Measurements from ENCODE around the gene LRMDA. TPM values are rescaled to one million over a fixed set of nuclear protein-coding genes. Genes with fewer than 3 reads are reported as not detected.
"Not testable (repeated sequence)": the region's sequence is repeated elsewhere in the genome, so short reads cannot be mapped to it uniquely, and the experiment has no call there.

The LRMDA gene
- total RNA-seq, 3 donors from 2014 or later: 9.4 to 14.9 (median 10.3) TPM

DNA sequence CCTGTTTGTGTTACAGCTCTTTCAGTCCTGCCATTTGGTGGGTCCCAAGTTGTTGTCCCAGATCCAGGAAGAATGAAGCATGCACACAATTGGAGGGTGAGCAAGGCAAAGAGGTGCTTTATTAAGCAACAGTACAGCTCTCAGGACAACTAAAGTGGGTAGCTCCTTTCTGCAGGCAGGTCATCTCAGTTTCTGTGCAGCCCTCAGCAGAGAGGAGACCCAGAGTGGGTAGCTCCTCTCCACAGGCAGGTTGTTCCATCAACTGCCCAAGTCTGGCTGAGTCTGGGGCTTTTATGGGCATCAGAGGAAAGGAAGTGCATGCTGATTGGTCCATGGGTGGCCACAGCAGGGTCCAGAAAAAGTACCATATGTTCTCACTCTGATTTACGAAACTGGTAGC lies 624.5 kb downstream of the LRMDA start:
- Histone ChIP-seq H3K4me1 (ENCODE audit: low read depth) (no peaks in the 10 kb centered on the region), H3K36me3 (ENCODE audit: low read depth) (no peaks in the 10 kb centered on the region), H3K9me3 (peaks cover 11% of the 10 kb centered on the region), H3K4me3 (no peak overlapping the region)
- DNase-seq: no peak
- no peak for TF ChIP-seq CTCF (IDR thresholded peaks at IDR 0.05)
- intact Hi-C loops (cut with DNase I, micrococcal nuclease): no loop called here
- ATAC-seq: no peak

- H3K4me3 ChIP-seq; H3K36me3 ChIP-seq (ENCODE audit: low read depth); DNase-seq; H3K9me3 ChIP-seq; H3K4me1 ChIP-seq (ENCODE audit: low read depth); intact Hi-C loops (cut with DNase I, micrococcal nuclease); ATAC-seq: not testable (repeated sequence)
Observed at GRCh38 chr10:76060993-76061392, 629.6 kb downstream of the LRMDA start.

GRCh38 chr10:76066457-76066856 lies 635.0 kb downstream of the LRMDA start:
- DNase-seq (no peak), ATAC-seq (no peak)
- H3K4me3 ChIP-seq: no peak overlapping the region
- H3K4me1 ChIP-seq (ENCODE audit: low read depth): no peaks in the 10 kb centered on the region
- H3K9me3 ChIP-seq: no peaks in the 10 kb centered on the region
- no peak for TF ChIP-seq CTCF (IDR thresholded peaks at IDR 0.05)
- intact Hi-C loops (cut with DNase I, micrococcal nuclease): no loop called here
- no peaks in the 10 kb centered on the region for H3K36me3 ChIP-seq (ENCODE audit: low read depth)

GRCh38 chr10:76067447-76067846 lies 636.0 kb downstream of the LRMDA start:
- Histone ChIP-seq H3K9me3 (no peaks in the 10 kb centered on the region), H3K4me3 (no peak overlapping the region), H3K4me1 (ENCODE audit: low read depth) (no peaks in the 10 kb centered on the region), H3K36me3 (ENCODE audit: low read depth) (no peaks in the 10 kb centered on the region)
- no peak for ATAC-seq
- DNase-seq: no peak
- intact Hi-C loops (cut with DNase I, micrococcal nuclease): no loop called here
- TF ChIP-seq CTCF (IDR thresholded peaks at IDR 0.05): no peak

- DNase-seq (no peak), ATAC-seq (no peak)
- H3K4me1 ChIP-seq (ENCODE audit: low read depth): no peaks in the 10 kb centered on the region
- H3K9me3 ChIP-seq: no peaks in the 10 kb centered on the region
- intact Hi-C loops (cut with DNase I, micrococcal nuclease): no loop called here
- H3K4me3 ChIP-seq: no peak overlapping the region
- no peak for TF ChIP-seq CTCF (IDR thresholded peaks at IDR 0.05)
- no peaks in the 10 kb centered on the region for H3K36me3 ChIP-seq (ENCODE audit: low read depth)
Observed at GRCh38 chr10:76068856-76069255, 637.4 kb downstream of the LRMDA start.

- no peak for TF ChIP-seq CTCF (IDR thresholded peaks at IDR 0.05)
- intact Hi-C loops (cut with DNase I, micrococcal nuclease): no loop called here
Observed at GRCh38 chr10:76070916-76071315, 639.5 kb downstream of the LRMDA start.

More at GRCh38 chr10:76070916-76071315, 639.5 kb downstream of the LRMDA start:
- H3K4me1 ChIP-seq (ENCODE audit: low read depth): no peaks in the 10 kb centered on the region
- H3K36me3 ChIP-seq (ENCODE audit: low read depth): no peaks in the 10 kb centered on the region
- no peaks in the 10 kb centered on the region for H3K9me3 ChIP-seq
- DNase-seq (no peak), ATAC-seq (no peak)
- H3K4me3 ChIP-seq: no peak overlapping the region

Data from mucosa of descending colon (tissue), 3 donors.